ENCODE measurements around the gene KCNJ12.
"Not testable (repeated sequence)": the region's sequence is repeated elsewhere in the genome, so short reads cannot be mapped to it uniquely, and the experiment has no call there.

GRCh38 chr17:21414616-21415015, 38.5 kb downstream of the KCNJ12 start:
- TF ChIP-seq POLR2A (IDR thresholded peaks at IDR 0.05; ENCODE audit: low read length); GATA1 (IDR thresholded peaks at IDR 0.05; ENCODE audit: low read depth, low read length): not testable (repeated sequence)
